ENCODE results near the gene VAV2.

VAV2 gene

GRCh38 chr9:133830711-133831110, 161.4 kb downstream of the VAV2 start:
- DNase-seq, result no peak

- DNase-seq, result no peak
These were observed 161.8 kb downstream of the VAV2 start for GRCh38 chr9:133830310-133830709.

- no peak for DNase-seq
These were observed 163.7 kb downstream of the VAV2 start for GRCh38 chr9:133828338-133828997.

- DNase-seq, result no peak
These were observed 165.6 kb downstream of the VAV2 start for GRCh38 chr9:133826289-133827085.

GRCh38 chr9:133825555-133826218, 166.4 kb downstream of the VAV2 start:
- no peak for DNase-seq

GRCh38 chr9:133824802-133825186, 167.3 kb downstream of the VAV2 start:
- DNase-seq, result no peak

GRCh38 chr9:133824106-133824801, 167.9 kb downstream of the VAV2 start:
- DNase-seq, result no peak

- DNase-seq, result no peak
These were observed 168.7 kb downstream of the VAV2 start for GRCh38 chr9:133823189-133824105.

- DNase-seq, result no peak
These were observed 169.6 kb downstream of the VAV2 start for GRCh38 chr9:133822430-133823065.

- no peak for DNase-seq
These were observed 170.3 kb downstream of the VAV2 start for GRCh38 chr9:133821601-133822429.

- no peak for DNase-seq
These were observed 172.2 kb downstream of the VAV2 start for GRCh38 chr9:133819923-133820322.

GRCh38 chr9:133818444-133818843, 173.7 kb downstream of the VAV2 start:
- no peak for DNase-seq

GRCh38 chr9:133815781-133816180, 176.3 kb downstream of the VAV2 start:
- DNase-seq, result no peak

GRCh38 chr9:133814586-133815208, 177.4 kb downstream of the VAV2 start:
- DNase-seq, result no peak

GRCh38 chr9:133813749-133814585, 178.2 kb downstream of the VAV2 start:
- DNase-seq, result peak; percentile 65

- no peak for DNase-seq
These were observed 179.0 kb downstream of the VAV2 start for GRCh38 chr9:133812941-133813748.

GRCh38 chr9:133812077-133812868, 179.9 kb downstream of the VAV2 start:
- DNase-seq, result no peak
